ENCODE data around the gene SH3BGRL3.
"Not testable (repeated sequence)": the region's sequence is repeated elsewhere in the genome, so short reads cannot be mapped to it uniquely, and the experiment has no call there.

SH3BGRL3 gene

DNA sequence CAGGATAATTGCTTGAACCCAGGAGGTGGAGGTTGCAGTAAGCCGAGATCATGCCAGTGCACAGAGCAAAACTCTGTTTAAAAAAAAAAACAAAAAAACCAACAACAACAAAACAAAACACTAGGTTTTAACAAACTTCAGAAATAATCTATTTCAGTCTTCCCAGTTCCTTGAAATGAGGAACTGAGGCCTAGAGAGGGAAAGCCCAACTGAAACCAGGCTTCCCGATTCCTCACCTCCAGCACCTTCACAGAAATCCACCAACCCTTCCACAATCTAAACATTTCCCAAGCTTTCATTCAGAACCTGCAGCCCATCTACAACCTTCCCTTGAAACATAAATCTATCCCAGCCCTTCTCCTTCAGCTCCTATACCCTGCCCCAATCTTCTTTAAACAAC, 37.3 kb downstream of the SH3BGRL3 start:
- no peak for DNase-seq (ENCODE audit: low read depth, low spot score)

DNA sequence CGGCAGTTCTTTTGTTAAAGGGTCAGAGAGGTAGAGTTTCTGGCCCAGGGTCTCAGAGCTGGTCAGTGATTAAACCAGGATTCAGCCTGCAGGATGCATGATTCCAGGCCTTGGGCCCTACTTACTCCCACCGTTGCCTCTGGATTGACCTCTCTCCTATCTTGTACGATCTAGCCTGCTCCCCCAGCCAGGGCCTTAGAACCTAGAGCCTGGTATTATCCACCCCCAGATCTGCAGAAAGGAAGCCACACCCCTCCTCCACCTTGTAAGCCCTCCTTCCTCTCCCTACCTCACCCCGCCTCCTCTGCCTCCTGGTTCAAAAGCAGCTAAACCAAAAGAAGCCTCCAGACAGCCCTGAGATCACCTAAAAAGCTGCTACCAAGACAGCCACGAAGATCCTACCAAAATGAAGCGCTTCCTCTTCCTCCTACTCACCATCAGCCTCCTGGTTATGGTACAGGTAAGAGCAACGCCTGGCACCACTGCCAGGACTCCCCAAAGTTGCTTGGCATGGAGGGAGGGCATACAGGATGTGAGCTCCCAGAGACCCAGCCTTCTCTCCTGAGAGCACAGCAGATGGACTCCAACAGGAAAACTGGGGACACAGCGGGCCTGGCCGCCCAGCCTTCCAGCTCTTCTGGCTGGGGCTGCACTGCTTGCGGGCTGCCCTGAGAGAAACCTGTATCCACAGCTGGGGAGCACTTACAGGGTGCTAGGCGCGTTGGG, 37.9 kb downstream of the SH3BGRL3 start, which contains the start of gene CD52:
CD52 (plus strand) TSS at position 347 of the 726 bp plus-strand sequence; CDS start at position 407, 60 bp downstream.
- DNase-seq (ENCODE audit: low read depth, low spot score), result no peak

DNA sequence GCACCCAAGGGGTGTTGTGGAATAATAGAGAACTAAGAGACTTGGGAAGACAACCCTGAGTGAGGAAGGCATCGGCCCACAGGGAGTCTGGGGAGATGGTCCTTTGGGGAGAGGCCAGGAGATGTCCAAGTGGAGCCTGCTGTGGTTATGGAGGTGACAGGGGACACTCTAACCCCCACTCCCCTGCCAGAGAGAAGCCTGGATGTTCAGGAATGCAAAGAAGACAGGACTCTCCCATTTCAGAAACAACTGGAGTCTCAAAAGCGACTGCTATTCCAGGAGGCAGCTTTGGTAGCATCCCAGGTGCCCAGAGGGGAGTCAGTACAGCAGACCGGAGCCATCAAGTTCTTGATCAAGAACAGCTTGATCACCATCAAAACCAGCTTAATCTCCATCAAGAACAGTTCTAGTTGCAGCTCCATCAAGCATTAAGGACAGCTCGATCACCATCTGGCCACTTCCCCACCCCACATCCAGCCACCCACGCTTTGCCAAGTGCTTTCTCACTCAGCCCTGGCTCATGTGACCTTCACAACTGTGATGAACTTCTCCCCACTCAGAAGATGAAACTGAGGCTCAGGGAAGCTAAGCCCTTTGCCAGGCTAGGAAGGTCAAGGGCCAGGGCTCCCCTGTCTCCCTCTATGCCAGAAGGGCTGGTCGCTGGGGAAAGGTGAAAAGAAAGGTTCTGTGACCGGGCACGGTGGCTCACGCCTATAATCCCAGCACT, 38.6 kb downstream of the SH3BGRL3 start:
- DNase-seq (ENCODE audit: low read depth, low spot score), result no peak

DNA sequence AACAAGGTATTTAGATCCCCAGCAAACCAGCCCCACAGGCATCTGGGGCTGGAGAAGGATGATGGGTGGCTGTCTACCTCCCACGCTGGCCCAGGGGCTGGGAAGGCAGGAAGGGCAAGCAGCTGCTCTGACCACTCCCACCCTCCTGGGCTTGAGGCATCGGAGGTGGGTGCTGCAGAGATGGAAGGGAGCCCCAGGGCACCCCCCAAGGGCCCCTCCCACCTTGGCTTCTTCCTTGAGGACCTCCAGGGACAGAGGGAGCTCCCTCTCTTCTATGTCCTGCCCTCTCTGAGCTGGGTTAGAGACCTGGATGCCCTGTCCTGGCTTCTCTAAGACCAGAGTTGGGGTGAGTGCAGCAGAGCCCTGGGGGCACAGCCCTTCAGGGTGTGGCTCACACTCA, 41.0 kb downstream of the SH3BGRL3 start:
- no peak for DNase-seq (ENCODE audit: low read depth, low spot score)

DNA sequence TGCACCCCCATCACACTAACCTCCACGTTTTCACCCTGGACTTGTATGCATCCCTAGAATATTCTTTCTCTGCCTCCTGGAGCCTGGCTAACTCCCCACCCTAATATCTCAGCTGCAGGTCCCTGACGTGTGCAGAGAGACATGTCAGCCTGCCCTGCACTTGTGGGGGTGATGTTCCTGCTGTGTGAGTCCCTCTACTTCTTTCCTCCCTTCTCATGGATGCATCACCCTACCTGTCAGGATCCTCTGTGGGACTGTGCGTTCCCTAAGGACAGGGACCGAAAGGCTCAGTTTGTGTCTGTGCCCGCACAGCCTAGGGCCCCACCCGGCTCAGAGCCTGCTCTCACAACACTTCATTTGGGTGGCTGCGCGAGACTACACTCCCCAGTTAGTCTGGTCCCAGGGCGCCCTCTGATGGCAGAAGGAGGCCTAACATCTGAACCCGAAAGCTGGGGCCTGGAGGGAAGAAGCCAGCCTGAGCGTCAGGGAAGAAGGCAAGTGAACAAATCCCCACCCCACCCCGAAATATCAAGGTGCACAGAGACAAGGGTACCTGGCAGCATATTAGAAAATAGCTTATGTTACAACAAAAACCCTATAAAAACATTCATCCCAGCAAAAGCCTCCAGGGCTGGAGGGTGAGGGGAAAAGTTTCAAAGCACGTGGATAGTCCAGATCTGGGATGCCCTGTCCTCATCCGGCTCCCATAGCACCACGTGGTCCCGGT, 41.6 kb downstream of the SH3BGRL3 start:
- DNase-seq (ENCODE audit: low read depth, low spot score), result peak; percentile 92

DNA sequence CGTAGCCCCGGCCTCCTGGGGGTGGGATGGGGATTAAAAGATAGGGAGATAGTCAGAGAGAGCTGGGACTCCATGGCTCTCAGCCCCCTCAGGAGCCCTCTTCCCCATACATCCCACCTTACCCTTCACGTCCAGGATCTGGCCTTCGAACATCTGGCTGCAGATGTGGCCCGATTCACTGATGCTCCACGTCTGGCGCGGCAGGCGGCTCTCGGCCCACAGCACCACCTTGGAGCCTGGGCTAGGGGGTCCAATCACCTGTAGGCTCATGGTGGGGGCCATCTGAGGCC, 42.1 kb downstream of the SH3BGRL3 start:
- no peak for DNase-seq (ENCODE audit: low read depth, low spot score)

DNA sequence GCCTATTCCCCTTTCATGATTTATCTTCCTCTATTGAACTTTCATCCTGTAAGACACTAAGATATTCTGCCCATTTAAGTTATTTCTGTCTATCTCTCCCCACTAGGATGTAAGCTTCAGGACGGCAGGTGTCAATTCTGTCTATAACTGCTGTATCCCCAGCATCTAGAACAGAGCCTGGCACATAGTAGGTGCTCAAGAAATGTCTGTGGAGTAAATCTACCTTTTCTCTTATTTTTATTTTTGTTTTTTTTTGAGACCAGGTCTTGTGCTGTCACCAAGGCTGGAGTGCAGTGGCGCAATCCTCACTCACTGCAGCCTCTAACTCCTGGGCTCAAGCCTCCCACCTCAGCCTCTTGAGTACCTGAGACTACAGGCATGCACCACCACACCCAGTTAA, 43.5 kb downstream of the SH3BGRL3 start:
- no peak for DNase-seq (ENCODE audit: low read depth, low spot score)

DNA sequence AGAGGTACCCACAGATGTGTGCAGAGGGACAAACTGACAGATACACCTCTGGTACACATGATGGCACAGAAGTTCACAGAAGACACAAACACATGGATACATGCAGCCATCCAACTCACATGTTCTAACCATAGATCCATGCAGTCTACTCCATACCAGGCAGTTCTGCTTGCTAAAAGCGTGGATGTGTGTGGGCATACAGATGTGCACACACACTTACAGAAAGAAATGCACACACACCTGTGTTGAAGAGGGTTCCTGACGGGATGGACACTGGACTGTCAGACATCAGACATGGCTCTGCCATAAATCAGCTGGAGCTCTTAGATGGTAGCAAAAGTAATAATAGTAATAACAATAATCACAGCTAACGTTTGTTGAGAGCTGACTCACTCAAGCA, 44.7 kb downstream of the SH3BGRL3 start:
- no peak for DNase-seq (ENCODE audit: low read depth, low spot score)

DNA sequence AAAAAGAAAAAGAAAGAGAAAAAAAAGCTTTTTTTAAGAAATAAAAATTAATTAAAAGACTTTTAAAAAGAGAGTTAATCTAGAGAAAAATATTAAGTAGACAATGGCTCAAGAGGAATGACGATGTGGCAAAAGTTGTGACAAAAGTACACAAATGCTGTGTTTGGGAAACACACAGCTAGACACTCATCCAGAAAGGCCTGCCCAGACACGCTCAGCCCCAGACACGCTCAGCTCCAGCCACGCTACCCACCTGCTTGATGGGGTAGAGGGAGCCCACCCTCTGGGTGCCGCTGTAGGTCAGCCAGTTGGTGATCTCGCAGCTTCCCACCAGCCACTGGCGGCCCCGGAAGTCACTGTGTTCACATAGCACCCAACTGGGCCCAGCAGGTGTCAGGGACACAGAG, 48.1 kb downstream of the SH3BGRL3 start:
- no peak for DNase-seq (ENCODE audit: low read depth, low spot score)

DNA sequence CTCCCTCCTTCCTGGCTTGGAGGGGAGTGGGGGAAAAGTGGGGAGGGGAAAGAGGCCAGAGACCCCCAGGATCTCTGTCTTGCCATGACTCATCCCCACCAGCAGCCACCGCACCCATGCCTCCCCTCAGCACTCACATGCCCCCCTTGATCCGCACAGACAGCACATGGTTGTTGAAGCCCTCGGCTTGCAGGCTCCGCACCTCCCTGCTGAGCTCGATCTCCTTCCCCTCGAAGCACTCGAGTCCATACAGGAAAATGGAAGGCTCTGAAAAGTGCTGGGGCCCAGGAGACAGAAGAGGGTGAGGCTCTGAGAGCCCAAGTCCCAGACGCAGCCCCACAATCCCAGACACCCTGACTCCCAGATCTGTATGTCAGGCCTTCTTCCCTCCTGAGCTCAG, 48.7 kb downstream of the SH3BGRL3 start:
- no peak for DNase-seq (ENCODE audit: low read depth, low spot score)

DNA sequence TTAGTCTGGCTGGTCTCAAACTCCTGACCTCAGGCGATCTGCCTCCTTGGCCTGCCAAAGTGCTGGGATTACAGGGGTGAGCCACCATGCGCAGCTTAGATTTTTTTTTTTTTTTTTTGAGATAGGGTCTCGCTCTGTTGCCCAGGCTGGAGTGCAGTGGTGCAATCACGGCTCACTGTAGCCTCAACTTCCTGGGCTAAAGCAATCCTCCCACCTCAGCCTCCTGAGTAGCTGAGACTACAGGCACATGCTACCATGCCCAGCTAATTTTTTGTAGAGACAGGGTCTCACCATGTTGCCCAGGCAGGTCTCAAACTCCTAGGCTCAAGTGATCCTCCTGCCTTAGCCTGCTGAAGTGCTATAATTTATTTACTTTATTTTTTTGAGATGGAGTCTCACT, 49.5 kb downstream of the SH3BGRL3 start:
- DNase-seq (ENCODE audit: low read depth, low spot score), result not testable (repeated sequence)

DNA sequence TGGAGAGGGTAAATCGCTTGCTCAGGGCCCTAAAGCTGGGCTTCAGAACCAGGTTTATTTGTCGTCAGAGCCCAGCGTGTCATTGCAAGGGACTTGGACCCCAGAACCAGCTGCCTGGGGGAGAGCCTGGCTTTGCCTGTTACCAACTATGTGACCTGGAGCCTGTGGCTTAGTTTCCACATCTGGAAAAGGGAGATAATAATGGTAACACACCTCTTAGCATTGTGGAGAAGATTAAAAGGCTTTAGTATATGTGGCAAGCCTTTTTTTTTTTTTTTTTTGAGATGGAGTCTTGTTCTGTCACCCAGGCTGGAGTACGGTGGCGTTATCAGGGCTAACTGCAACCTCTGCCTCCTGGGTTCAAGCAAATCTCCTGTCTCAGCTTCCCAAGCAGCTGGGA, 50.4 kb downstream of the SH3BGRL3 start:
- no peak for DNase-seq (ENCODE audit: low read depth, low spot score)

All from astrocyte of the hippocampus (primary cell).